HG02970 (cell line): ENCODE measurements around the gene ENSA.
"Not testable (repeated sequence)": the region's sequence is repeated elsewhere in the genome, so short reads cannot be mapped to it uniquely, and the experiment has no call there.

Experiments
- ATAC-seq: cut with Tn5 transposase; IDR thresholded peaks from one replicate; pipeline ENCODE4 v1.9.1; 2021; ENCODE audit warnings: mild to moderate bottlenecking, moderate library complexity, moderate number of reproducible peaks; ENCODE audit not compliant: unreplicated experiment, low FRiP score

Gene ENSA

DNA sequence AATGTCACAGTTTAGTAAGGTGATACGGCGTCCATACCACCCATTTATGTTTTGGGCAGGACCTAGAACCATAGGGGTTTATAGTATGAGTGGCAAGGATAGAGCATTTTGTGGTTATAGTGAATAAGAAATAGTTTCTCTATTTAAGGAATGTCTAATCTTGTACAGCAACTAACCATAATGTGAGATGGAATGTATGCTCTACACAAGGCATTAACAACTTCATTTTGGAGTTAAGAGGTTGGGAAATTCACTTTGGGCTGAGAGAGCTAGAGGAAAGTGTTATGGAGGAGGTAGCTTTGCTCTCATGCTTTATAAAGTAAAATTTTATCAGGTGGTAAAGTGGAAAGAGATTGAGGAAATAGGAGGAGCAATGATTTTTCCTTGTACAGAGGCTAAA lies 47.0 kb downstream of the ENSA start:
- no peak for ATAC-seq

DNA sequence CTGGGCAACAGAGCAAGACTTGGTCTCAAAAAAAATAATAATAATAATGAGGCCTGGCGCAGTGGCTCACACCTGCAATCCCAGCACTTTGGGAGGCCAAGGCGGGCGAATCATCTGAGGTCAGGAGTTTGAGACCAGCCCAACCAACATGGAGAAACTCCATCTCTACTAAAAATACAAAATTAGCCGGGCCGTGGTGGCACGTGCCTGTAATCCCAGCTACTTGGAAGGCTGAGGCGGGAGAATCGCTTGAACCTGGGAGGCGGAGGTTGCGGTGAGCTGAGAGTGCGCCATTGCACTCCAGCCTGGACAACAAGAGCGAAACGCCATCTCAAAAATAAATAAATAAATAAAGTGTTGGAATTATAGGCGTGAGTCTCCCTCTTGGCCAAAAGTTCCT lies 47.5 kb downstream of the ENSA start:
- not testable (repeated sequence) for ATAC-seq

DNA sequence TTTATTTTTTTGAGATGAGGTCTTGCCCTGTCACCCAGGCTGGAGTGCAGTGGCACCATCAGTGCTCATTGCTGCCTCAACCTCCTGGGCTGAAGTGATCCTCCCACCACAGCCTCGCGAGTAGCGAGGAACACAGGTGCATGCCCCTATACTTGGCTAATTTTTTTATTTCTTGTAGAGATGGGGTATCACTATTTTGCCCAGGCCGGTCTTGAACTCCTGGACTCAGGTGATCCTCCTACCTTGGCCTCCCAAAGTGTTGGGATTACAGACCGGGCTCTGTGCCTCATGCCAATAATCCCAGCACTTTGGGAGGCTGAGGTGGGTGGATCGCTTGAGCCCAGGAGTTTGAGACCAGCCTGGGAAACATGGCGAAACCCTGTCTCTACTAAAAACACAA lies 48.0 kb downstream of the ENSA start:
- not testable (repeated sequence) for ATAC-seq

DNA sequence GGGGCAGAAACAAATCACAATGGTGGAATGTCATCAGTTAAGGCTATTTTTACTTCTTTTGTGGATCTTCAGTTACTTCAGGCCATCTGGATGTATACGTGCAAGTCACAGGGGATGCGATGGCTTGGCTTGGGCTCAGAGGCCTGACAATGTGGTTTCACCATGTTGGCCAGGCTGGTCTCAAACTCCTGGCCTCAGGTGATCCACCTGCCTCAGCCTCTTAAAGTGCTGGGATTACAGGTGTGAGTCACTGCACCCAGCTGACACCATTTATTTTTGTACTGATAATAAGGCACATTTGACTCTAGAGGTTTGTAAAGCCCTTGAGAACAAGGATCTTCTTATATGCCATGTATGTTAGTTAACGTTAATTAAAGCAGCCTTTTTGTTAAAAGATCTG lies 48.4 kb downstream of the ENSA start:
- ATAC-seq, result not testable (repeated sequence)

DNA sequence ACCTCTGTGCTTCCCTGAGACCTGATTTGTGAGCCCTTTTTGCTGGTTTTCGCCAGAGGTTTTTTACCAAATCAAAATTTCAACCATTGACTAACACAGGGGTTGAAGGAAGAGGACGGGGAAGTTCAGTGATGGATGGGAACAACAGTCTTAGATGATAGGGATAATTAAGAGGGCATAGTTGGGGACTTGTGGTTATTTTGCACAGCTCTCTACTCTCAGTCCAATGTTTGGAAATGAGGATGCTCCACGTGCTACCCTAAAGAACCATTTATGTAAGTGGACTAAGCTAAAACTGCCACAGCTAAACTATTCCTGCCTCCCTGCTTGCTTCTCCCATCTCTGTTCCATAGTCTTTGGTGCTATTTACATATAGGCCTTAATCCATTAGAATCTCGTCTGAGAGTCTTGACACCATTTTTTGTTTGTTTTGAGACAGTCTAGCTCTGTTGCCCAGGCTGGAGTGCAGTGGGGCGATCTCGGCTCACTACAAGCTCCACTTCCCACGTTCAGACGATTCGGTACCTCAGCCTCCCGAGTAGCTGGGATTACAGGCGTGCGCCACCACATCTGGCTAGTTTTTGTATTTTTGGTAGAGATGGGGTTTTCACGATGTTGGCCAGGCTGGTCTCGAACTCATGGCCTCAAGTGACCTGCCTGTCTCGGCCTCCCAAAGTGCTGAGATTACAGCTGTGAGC lies 49.3 kb downstream of the ENSA start:
- no peak for ATAC-seq

DNA sequence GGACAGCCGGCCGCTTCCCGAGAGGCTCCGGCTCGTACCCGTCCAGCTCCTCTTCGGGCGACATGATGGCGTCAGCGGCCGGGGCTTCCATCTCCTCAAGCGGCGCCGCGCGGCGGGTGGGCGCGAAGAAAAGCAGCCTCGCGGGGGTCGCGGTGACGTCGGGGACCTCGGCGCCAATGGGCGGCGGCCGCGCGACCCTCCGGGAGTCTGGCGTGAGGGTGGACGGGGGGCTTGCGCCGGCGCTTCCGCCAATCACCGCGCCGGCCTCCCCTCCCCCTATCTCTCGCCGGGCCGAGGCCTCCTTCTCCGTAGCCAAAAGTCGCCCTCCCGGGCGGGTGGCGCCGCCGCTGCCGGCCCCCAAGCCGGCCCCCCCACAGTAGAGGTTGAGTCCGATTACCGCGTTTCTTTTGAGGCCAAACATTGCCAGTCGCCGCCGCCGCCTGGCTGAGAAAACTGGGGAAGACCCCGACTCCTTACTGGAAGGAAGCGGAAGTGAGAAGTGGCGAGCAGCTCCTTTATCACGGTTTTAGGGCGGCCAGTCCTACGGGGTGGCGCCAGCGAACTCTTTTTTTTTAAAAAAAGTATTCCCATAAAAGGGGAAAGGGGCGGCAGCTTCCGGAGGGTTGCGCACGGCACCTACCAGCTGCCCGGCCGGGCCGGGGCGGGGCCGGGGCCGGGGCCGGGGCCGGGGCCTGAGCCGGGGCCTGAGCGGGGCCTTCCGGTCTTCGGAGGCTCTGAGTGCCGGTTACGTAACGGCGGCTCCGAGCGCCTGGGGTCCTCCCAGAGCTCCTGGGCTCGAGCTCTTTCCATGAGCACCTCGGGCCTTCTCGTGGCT lies 50.1 kb downstream of the ENSA start, which contains the start of gene MCL1:
TSS of gene MCL1 (minus strand) at position 501 of the 835 bp plus-strand sequence. CDS start at position 421, 80 bp downstream.
- ATAC-seq, result peak; percentile 85

DNA sequence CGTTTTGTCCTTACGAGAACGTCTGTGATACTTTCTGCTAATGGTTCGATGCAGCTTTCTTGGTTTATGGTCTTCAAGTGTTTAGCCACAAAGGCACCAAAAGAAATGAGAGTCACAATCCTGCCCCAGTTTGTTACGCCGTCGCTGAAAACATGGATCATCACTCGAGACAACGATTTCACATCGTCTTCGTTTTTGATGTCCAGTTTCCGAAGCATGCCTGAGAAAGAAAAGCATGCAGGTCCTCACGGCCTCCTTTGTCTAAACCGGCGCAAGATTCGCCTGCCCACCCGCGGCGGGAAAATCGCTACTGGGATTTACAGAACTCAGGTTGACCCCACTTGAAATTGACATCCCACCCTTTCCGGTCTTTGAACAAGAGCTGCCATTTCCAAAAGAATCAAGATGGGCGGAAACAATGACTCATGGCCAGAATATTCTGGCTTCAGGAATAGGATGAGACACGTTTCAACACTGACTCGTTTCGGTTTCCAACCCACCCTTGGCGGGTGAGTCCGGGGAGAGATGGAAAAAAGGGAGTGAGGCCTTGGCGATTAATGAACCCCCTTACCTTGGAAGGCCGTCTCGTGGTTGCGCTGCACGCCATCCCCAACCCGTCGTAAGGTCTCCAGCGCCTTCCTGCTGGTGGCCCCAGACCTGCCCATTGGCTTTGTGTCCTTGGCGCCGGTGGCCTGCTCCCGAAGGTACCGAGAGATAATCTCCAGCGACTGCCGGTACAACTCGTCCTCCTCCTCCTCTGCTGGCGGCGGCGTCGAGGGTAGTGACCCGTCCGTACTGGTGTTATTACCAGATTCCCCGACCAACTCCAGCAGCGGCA lies 50.9 kb downstream of the ENSA start:
- peak; percentile 5 for ATAC-seq

DNA sequence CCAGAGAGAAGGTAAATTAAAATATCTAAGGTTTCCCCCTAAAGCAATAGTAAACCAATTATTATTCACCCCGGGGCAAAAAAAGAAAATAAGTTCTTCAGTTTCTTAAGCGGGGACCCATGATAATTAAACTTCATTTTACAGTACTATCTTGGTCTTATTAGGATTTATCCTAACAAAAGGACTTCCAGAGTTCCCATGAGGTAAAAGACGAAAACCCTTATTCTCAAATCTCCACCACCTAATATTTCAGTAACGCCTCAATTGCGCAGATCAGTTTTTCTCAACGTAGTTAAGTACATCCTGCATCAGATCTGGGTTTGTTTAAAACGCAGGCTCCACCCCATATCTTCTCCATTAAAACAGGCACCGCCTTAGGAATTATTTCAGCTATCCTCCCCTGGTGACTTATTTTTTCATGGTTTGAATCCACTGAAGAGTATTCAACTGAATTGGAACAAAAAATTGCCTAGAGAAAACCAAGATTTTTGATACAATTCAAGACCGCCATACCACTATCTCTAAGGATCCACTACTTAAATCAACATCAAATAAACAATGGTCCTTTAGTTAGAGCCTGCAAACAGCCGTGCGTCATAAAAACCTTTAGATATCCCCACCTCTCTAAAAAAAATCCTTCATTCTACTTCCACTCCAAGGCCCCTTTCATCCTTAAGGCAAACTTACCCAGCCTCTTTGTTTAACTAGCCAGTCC lies 51.7 kb downstream of the ENSA start:
- no peak for ATAC-seq

DNA sequence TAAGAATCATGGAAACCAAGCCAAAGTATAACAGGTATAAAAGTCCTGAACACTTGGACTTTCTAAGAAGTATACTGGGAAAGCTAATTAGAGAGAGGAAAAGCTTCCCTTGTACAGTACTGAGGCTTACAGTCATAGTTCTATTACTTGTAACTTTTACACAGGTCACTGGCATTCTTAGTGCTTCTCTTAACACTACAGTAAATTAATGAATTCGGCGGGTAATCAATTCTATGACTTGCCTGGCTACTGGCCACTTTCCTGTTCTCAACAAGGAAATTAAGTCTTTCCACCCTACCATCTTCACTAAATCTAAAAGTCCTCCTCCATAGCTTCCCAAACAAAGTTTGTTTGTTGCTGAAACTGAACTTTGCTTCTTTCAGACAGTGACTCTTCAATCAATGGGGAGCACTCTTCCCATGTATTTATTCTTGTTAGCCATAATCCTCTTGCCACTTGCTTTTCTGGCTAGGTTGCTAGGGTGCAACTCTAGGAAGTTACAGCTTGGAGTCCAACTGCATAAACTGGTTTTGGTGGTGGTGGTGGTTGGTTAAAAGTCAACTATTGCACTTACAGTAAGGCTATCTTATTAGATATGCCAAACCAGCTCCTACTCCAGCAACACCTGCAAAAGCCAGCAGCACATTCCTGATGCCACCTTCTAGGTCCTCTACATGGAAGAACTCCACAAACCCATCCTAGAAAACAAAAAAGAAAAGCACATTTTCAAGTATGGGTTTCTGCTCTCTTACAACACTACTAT lies 52.4 kb downstream of the ENSA start:
- no peak for ATAC-seq

DNA sequence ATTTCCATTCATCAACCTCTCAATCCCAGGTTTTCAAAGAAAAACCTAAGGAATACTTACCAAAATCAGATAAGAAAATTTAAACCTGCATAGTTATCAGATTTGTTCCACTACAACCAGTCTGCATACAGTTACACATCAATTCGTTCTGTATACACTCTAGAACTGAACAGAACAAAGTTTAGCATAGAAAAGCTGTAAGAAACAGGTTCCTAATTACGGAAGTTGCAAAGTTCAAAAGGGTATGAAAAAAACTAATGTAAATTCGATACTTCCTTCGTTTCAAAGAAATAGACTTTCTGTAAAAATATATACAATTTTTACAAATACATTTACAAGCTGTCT lies 53.1 kb downstream of the ENSA start:
- no peak for ATAC-seq

DNA sequence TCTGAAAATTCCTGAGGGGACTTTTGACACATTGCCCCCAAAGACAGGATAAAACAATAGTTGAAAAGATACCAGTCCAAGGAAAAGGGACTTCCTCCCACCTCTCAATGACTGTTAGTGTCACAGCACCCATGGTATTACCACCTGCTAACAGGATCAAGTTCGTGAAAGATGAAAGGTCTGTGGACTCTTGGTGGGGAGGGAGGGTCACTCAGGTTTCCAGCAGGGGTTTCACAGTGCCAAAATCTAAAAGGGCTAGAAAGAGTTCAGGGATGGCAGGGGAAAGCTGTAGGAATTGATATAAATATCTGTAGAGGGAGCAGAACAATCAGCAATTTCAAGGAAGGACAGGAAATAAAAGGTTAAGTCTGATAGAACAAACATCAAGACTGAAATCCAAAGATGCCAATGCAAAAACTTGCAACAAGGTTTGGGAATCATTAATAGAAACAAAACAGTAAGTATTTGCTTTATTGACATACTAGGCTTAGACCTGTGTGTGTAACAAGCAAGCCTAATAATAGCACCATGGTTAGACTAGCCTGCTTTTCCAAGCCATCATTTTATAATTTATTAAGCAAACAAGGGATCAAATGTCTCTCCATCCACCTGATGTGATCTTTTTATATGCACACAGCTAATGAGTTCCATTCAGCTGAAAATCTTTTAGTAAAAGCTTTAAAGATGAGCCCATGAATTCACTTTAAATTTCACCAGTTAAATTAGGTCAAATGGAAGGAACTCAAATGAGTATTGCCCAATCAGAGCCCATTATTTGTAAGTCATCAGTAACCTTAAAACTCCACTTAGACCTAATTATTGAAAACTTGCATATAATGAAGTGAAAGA lies 53.7 kb downstream of the ENSA start:
- no peak for ATAC-seq

DNA sequence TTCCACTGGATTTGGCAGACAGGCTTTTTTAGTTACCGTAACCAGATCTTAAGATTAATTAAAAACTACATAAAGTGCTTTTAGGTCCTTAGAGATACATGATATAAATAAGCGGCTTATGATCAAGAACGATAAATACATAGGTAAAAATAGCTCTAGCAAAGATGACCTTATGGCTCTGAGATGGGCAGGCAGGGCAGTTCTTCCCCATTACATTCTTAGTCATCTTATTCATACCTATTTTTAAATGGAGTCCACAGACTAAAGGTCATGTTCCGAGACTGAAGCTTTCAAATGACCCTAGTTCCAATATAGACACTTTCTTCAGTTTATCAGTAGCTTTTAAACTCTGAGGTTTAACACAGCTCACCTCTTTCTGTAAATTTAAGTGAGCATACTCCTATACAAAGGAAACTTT lies 54.3 kb downstream of the ENSA start:
- no peak for ATAC-seq

DNA sequence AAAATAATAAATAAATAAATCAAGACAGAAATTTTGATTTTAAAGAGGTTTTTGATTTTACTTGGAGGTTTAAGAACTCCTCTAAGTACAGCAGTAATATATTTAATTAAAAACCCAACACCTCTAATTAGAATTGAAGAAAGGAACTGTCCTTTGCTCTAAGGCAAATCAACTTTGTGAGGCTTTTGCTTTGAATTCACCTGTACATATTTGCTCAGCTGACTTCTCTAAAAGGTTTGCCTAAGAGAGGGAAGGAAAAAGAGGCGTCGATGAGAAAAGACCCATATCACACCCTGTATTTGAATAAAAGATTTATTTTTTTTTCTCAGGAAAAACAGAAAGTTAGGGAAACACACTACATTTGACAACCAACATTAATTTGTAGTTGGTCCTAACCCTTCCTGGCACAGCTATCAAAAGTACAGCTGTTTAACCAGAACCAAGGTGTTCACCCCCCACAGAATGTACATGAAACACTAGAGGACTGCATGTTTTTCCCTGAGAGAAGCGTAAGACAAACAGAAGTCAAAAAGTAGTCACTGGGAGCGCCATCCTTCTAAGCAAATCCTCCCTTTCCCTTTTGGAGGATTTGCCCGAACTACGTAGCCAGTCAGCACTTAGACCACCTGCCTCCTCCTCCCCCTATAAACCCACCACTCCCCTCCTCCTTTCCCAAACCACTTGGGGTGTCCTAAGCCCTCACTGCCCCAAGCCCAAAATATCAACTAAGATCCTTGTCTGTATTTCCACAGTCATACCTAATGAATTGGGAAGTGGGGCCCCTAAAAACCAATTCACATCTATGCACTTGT lies 54.9 kb downstream of the ENSA start:
- no peak for ATAC-seq

DNA sequence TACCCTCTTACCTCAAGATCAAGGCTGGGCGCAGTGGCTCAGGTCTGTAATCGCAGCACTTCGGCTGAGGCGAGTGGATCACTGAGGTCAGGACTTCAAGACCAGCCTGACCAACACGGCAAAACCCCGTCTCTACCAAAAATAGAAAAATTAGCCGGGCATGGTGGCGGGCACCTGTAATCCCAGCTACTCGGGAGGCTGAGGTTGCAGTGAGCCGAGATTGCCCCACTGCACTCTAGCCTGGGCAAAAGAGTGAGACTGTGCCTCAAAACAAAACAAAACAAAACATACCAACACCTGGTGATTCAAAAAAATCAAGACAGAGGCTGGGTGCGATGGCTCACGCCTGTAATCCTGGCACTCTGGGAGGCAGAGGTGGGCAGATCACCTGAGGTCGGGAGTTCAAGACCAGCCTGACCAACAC lies 55.8 kb downstream of the ENSA start:
- ATAC-seq, result not testable (repeated sequence)

DNA sequence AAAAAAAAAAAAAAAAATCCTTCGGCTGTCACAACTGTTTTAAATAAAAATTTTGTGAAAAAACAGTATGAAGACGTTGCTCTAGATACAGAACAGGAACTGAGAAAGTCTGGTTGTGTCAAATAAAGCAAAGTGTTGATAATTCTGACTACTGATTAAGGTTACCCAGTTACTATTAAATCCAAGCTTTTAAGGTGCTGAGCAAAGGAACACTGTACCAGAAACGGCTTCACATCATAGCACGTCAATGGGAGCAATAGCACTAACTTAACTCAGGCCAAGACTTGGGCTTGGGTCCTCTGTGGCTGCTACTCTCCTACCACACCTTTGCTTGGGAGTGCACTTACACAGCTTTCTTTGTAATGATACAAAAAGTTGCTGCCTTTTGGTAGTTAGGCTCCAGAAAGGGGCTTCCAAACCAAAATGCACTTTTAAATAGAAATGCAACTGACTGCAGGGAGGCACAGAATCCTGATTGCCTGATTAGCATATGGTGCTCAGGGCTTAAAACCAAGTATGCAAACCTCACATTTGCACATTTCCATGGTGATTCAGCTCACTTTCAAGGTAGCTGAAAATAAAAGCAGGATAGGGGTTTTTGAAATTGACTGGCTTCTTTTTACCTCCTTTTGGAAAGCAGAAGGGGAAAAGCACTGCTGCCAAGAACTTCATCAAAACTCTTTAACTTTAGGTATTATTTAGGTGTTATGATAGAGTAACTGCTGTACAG lies 56.3 kb downstream of the ENSA start:
- ATAC-seq, result no peak
